DLD1 (cell line): ENCODE results near the gene SND1.

Experiments used
- in situ Hi-C: cut with HindIII; loops from 2 replicates; pipeline ENCODE4 v1.10.0; 2017; ENCODE audit warnings: low sequenced_read_pairs

SND1 gene

DNA sequence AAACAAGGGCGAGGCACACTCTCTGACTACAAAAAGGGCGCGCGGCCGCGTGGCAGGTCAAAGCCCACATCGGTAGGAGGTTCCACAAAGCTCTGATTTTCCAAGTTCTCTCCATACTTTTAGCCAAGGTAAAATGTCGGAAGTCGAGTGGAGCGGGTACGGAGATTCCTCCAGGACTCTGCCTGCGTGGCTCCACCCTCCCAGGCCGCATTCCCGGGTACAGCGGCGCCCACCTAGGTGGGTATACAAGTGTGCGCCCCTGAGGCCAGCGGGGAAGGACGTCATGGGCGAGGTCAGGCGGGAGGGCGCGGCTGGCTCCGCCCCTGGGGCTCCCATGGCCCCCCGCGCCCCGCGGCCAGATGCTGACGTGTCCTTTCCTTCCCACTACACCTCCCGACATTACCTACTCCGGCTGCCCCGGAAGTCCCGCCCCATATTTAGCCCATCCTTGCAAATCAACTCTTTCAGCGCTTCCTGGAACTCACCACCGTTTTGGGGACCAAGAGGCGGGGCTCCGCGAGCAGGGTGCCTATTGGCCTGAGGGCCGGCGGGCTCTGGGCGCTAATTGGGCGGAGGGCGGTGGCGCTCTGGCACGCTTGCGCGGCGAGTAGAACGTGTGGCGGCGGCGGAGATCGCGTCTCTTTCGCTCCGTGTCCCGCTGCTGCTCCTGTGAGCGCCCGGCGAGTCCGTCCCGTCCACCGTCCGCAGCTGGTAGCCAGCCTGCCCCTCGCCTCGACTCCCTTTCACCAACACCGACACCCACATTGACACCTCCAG, at the start of gene SND1:
TSS of gene SND1 (plus strand) at position 639 of the 777 bp plus-strand sequence. CDS start 180 bp downstream, outside the sequence.
- in situ Hi-C loops = no loop called here

DNA sequence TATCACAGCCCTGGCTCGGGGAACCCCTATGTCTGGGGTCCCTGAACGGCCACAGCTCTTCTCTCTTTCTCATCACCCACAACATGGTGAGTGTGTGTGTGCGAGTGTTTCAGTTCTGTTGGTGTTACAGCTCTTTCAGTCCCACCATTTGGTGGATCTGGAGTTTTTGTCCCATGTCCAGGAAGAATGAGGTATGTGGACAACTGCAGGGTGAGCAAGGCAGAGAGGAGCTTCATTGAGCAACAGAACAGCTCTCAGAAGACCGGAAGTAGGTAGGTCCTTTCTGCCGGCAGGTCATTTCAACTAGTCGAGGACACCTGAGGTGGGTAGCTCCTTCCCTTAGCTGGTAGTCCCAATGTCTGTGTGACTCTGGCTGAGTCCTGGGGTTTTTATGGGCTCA, 43.5 kb upstream of the SND1 start:
- in situ Hi-C loops = no loop called here

DNA sequence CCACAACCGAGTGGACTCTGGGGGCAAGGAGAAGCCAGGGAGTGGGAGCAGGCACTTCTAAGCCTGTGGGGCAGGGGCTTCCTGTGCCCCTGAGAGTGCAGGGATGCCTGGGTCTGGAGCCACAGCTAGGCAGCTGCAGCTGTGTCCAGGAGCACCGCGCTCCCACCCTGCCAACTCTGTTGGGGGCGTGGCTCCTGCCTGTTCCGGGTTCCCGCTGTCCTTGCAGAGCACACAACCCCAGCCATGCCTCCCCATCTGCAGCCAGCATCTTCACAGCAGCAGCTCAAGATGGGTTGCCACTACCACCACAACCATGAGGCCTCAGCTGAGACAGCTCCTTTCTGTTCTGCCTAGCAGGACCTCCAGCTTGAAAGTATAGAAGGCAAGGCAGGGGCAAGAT, 42.7 kb upstream of the SND1 start:
- in situ Hi-C loops = no loop called here

DNA sequence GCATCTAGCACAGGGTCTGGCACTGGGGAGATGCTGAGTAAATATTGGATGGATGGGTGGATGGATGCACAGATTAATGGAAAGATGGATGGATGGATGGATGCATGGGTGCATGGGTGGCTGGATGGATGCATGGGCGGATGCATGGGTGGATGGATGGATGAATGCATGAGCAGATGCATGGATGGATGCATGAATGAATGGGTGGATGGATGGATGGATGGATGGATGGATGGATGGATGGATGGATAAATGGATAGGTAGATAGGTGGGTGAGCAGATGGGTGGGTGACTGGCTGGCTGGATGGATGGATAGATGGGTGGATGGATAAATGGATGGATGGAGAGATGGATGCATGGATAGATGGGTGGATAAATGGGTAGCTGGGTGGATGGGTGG, 39.7 kb upstream of the SND1 start:
- in situ Hi-C loops = no loop called here

DNA sequence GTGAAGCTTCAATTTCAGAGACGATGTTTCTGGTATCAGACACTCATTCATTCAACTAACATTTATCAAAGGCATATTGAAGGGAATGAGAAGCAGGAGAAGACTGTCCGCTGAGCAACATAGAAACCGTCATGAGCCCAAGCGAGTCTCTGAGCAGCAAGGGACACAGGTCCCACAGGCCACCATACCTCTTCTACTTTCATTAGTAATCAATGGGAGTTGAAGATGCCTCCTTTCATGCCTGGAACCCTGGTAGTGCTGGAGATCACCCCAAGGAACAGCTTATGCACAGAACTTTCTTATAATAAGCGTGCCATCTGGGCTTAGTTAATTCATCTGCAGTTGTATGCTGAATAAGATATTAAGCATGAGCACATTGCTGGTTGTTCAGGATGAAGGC, 35.3 kb upstream of the SND1 start:
- in situ Hi-C loops = no loop called here

DNA sequence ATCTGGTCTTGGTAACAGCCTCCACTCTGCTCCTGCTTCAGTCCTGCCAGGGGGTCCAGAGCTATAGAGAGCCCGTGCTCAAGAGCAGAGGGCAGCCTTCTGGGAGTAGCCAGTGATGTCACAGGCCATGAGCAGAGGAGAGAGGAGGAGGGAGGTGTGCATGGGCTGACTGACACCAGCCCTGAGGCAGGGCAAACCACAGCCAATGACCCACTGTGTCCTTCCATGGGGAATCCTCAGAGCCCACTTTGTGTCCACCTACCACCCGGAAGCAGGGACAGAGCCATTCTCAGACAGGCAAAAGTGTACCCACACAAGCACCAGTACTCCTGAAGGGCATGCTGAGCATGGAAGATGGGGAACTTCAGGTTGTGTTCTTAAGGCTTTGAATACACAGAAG, 34.0 kb upstream of the SND1 start, which contains the start of gene PAX4:
TSS of gene PAX4 (minus strand) at position 101 of the 400 bp plus-strand sequence. CDS start 2,214 bp downstream, outside the sequence.
- in situ Hi-C loops = no loop called here

DNA sequence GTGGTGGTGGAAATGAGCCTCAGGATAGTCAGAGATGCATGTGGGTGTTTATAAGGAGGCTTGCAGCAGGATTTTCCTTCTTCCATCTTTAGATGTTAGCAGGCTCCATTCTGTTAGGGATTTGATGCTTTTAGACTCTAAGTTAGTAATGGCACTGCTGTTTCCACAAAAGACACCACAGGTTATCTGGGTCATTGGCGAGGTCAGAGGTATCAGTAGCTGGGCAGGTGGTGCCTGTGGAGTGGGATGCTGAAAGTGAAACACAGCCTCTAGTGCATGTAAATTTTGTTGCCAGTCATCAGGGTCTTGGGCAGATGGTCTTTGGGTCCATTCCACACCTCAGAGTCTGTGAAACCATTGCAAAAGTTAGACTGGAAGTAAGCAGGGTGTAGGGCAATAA, 33.2 kb upstream of the SND1 start:
- in situ Hi-C loops = no loop called here

DNA sequence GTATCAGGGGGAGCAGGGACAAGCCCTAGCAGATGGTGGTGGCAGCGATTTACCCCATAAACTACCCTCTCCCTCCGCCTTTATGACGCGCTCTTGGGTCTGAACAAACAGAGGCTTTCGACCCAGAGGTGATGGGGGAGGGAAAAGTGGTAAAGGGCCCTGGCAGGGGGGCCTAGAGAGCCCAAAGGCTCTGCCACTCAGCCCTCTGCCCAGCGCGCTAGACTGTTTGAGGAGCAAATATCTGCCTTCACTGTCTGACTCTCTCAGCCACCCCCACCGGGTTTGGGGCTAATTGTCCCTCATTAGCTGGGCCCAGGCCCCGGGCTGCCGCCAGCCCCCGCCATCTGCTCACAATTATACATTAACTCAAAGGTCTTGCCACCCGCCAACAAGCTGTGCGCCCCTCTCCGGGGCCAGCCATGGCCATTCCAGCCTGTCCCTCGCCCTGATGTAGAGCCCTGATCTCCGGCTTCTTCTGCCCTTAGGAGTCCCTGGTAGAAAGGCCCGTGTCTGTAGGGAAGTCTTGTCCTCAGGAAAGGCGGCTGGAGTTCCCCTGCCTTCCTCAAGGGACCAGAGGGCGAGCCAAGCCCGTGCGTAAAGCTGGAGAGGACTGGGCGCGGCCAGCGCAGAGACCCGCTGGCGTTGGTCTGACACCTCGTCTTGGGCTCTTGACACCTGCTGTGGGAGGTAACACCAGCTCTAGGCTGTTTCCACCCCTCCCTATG, 32.2 kb upstream of the SND1 start:
- in situ Hi-C loops = no loop called here

DNA sequence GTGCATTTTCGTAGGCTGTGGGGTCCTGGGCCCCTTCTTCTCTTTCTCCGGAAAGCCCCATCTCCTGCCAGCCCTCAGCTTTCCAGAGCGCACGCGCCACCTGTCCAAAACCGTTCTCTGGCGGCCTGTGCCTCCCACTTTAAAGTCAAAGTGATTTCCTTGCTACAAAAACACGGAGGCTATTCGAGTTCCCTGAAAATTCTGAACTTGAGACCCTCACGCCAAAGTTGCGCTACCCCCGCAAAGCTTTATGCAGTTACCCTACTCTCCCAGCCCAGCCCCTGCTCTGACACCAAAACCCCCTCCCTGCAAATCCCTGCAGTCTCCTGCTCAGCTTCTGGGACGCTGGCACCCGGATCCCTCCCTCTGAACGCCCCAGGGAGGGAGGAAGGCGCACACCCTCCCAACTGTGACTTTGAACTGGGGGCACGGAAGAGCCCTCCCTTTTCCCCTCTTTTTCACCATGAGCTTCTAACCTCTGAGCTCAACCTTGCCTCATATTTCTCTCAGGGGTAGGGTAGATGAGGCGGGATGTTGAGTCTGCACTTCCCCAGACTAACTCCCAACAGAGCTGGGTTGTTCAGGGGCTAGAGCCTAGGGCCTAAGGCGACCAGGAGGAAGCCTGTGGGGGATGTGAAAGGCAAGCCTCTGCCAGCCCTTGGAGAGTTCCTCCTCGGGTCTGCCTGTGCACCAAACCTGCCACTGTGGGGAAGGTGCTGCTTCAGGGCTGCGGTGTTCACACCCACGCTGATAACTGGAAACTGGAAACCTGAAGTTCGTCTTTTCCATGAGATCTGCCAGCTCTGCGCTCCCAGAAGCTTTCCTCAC, 31.4 kb upstream of the SND1 start:
- in situ Hi-C loops = no loop called here

DNA sequence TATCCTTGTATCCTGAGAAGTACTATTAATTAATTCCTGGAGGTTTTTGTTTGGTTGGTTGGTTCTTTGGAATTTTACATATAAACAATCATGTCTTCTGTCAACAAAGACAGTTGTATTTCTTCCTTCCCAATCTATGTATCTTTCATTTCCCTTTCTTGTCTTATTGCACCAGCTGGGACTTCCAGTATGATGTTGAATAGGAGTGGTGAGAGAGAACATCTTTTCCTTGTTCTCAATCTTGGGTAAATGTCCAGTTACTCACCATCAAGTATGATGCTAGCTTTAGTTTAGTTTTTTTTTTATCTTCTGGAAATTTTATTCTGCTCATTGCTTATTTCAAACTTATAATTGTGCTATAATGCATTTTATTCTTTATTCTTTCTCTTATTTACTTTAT, 26.7 kb upstream of the SND1 start:
- in situ Hi-C loops = no loop called here

DNA sequence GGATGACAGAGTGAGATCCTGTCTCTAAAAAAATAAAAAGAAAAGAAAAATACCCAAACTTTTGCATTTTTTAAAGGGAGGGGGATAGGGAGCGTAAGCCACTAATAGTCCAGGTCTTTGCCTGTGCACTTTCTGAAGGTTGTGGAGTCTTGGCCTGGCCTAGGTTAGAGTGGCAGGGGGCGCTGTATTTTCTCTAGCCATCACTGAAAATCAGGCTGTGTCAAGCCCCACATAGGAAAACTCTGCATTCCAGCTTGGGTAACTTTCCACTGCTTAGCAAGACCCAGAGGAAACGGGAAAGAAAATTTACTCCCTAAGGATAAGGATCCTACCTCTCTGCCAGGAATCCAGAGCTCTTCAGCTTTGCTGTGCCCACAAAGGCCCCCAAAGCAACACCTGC, 23.5 kb upstream of the SND1 start:
- in situ Hi-C loops = no loop called here

DNA sequence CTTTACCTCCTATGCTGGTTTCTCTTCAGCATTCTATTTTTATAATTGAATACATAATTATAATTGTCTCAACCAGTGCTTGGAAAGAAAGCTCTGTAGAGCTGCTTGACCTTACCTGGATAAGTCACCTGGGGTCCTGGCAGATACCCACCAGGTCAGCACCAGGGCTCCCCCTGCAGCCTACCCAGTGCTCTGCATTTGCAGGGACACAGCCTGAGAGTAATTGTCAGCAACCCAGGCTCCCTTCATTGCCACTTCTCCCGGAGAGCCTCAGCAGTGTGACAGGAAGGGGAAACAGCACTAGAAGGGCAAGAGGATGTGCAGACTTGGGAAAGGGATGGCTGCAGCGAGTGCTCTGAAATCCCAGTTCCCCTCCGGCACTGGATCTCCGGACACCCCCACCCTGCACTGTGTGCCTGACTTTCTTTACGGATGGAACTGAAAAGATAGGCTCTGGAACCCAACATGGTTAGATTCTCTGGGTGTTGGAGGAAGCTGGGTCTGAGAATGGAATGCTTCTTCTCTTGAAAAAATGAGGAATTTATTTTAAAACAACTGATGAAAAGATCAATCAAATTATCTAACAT, 22.6 kb upstream of the SND1 start:
- in situ Hi-C loops = no loop called here

DNA sequence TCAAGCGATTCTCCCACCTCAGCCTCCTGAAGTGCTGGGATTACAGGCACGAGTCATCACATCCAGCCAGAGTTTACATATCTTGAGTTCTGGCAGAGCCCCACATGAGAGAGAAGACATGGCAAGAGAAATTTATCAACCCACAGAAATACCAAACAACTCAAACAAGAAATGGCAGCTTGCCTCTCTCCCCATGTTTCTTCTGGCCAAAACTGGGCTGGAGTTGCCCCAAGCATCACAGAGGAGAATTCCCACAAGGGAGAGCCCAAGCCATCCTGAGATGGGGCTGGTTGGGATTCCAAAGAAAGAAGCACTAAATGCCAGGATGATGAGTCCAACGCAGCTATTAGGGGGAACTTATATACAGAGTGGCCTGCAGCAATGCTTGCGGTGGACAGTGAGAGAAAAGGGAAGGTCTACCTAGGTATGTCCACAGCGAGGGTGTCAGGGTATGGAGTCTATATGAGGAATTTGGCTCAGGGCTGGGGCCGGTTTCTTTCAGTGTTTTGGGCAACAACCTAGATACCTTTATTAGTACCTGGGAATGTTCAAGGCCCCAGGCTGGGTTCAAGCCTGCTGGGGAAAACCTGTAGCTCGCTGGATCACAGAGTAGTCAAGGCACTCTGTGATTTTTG, 19.6 kb upstream of the SND1 start:
- in situ Hi-C loops = no loop called here

DNA sequence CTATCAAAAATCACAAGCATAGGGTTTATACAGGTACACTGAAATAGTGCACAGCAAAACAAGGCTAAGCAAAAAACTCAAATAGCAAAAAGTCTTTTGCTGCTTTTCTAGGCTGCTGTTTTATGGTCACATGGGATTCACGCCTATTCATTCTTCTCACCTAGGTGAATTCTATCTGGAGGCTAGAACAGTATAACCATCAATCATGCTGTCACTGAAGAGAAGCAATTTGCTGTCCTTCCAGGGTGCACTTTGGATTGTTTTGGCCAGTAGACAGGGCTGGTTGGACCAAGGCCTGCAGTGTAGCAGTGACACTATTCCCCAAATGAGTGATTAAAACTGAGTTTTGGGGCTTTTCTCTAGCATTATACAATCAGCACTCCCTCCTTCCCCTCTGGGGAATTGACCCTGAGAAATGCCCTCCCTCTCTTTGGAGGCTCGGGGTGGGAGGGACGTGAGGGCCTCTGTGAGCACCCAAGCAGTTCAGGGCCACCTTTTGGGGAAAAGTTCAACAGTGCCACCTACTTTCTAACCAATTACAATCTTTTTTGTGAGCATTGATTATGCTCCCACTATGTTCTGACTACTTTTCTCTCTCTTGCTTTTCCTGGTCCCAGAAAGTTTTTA, 16.2 kb upstream of the SND1 start:
- in situ Hi-C loops = no loop called here

DNA sequence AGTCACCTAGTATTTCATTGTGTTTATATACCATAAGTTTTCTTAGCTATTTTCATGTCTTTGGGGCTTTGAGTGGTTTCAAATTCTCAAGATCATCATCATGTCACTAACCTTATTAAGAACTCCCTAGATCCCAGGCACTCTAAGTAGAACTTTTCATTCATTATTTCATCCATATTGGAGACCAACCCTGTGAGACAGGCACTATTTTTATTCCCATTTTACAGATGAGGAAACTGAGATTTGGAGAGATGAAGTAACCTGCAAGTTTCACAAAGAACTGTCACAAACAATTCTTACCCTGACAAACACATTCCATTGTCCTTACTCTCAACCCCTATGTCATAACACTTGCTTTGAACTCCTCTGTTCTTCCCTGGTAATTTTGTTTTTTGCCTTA, 13.8 kb upstream of the SND1 start:
- in situ Hi-C loops = no loop called here

DNA sequence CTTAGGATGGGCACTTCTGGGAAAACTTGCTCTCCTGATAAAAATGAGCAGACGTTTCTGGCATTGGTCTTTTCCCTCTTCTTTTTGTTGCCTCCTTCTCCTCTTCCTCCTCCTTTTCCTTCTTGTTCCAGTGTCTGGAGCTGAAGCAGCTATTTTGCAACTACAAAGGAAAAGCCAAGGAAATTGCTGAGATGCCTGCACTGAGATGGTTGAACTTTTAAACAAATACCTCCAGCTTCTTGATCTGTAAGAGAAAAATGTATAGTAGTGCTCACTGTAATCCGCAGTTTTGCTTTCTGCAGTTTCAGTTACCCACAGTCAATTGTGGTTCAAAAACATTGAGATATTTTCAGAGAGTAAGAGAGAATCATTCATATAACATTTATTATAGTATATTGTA, 7.5 kb upstream of the SND1 start:
- in situ Hi-C loops = no loop called here

DNA sequence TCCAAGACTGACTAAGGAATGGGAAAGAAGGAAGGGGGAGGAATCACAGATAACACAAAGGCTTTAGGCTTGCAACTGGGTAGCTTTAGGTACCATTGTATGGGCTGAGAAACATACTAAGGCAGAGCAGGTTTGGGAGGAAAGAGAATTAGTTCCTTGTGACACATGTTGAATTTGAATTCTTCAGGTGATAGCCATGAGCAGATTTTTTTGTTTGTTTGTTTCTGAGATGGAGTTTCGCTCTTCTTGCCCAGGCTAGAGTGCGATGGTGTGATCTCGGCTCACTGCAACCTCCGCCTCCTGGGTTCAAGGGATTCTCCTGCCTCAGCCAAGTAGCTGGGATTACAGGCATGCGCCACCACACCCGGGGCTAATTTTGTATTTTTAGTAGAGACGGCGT, 4.4 kb upstream of the SND1 start:
- in situ Hi-C loops = no loop called here

DNA sequence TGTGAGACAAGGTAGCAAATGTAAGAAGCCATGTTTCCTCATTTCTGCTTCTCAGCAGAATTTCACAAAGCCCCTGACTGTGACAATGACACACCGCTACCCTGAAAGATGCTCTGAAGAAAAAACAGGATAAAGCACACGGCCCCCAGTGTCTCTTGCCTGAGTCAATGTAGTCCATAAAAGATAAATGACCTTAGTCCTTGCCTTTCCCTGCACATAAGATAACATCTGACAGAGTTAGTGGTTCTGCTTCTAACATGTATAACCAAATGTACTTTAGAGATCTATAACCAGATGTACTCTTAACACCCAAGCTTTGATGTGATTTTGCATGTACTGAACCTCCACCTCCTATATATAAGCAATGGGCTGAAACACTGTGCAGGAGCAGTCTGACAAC, 3.0 kb upstream of the SND1 start:
- in situ Hi-C loops = no loop called here

DNA sequence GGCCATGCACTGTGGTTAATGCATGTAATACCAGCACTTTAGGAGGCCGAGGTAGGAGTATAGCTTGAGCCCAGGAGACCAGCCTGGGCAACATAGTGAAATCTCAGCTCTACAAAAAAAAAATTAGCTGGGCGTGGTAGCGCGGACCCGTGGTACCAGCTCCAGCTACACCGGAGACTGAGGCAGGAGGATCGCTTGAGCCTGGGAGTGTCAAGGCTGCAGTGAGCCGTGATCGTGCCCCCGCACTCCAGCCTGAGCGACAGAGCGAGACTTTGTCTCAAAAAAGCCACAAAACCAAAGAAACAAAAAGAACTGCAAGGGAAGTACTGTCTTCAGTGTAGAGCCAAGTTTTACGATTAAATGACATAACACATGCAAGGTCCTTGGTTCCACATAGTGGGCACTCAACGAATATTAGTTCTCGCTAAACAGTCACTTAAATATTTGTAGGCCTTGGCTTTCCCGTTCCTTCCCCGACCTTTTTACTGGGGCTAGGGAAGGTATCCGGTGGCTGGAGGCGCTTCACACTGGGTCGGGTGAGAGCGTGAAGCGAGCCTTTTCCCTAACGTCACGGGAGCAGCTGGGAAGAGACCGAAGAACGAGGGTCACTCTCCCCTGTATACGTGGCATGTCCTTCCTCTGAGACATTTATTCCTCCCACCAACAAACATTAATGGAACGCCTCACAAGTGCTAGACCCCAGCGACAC, 993 bp upstream of the SND1 start:
- in situ Hi-C loops = no loop called here
